Cardiac fibroblast (primary cell): ENCODE measurements around the gene MSH3.
A peak's percentile ranks its signal among the peaks of the same experiment; 100 is the strongest.

Experiments used
- DNase-seq, 2 donors: peaks; one replicate each; pipeline versions ENCODE4 v3.0.0 to v3.0.0-alpha.2; 2010; ENCODE audit warnings: low read depth in 2 of 2
- H3K4me3 ChIP-seq, 2 donors: replicated peaks in 1 of 2; 1 replicate in 1 of 2; 2 replicates in 1 of 2; pipeline ENCODE4 v1.5.1; 2011; ENCODE audit warnings: low read depth in 2 of 2, low read length in 2 of 2, mild to moderate bottlenecking in 2 of 2, moderate library complexity in 1 of 2
- TF ChIP-seq, protein P1 (sequence below): IDR thresholded peaks from one replicate; pipeline ENCODE4 v1.5.1; 2011; ENCODE audit warnings: low read depth, mild to moderate bottlenecking, low read length, inconsistent platforms

The MSH3 gene

DNA sequence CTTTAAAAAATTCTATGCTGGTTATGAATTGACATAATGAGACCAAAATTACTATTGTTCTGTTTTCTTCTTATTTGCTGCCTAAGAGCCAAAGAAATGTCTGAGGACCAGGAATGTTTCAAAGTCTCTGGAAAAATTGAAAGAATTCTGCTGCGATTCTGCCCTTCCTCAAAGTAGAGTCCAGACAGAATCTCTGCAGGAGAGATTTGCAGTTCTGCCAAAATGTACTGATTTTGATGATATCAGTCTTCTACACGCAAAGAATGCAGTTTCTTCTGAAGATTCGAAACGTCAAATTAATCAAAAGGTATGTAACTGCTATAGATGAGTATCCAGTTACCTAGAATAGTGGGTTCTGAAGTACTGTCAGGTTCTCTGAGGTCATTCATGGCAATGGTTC, 10.6 kb downstream of the MSH3 start:
- no peak overlapping the region for H3K4me3 ChIP-seq
- no peak for DNase-seq
- TF ChIP-seq, protein P1, sequence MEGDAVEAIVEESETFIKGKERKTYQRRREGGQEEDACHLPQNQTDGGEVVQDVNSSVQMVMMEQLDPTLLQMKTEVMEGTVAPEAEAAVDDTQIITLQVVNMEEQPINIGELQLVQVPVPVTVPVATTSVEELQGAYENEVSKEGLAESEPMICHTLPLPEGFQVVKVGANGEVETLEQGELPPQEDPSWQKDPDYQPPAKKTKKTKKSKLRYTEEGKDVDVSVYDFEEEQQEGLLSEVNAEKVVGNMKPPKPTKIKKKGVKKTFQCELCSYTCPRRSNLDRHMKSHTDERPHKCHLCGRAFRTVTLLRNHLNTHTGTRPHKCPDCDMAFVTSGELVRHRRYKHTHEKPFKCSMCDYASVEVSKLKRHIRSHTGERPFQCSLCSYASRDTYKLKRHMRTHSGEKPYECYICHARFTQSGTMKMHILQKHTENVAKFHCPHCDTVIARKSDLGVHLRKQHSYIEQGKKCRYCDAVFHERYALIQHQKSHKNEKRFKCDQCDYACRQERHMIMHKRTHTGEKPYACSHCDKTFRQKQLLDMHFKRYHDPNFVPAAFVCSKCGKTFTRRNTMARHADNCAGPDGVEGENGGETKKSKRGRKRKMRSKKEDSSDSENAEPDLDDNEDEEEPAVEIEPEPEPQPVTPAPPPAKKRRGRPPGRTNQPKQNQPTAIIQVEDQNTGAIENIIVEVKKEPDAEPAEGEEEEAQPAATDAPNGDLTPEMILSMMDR: no peak

DNA sequence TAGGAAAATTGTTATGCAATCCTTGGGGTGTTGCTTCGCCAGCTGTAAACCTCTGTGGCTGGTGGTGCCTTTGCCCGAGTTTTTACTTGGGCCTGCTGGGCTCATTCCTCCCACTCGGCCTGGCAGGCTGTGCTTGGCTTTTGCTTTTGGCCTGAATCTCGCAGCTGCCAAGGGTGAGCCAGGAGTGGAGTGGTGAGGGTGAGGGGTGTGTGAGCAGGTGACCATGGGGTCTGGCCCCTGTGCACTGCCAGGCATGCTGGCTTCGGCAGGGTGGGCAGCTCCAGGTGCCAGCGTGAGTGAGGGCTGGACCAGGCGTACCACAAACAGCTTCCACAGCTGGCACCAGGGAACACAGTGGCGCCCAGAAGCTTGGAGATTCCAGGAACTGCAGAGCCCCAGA, 12.9 kb downstream of the MSH3 start:
- TF ChIP-seq, protein P1: no peak
- no peak overlapping the region for H3K4me3 ChIP-seq
- no peak for DNase-seq

DNA sequence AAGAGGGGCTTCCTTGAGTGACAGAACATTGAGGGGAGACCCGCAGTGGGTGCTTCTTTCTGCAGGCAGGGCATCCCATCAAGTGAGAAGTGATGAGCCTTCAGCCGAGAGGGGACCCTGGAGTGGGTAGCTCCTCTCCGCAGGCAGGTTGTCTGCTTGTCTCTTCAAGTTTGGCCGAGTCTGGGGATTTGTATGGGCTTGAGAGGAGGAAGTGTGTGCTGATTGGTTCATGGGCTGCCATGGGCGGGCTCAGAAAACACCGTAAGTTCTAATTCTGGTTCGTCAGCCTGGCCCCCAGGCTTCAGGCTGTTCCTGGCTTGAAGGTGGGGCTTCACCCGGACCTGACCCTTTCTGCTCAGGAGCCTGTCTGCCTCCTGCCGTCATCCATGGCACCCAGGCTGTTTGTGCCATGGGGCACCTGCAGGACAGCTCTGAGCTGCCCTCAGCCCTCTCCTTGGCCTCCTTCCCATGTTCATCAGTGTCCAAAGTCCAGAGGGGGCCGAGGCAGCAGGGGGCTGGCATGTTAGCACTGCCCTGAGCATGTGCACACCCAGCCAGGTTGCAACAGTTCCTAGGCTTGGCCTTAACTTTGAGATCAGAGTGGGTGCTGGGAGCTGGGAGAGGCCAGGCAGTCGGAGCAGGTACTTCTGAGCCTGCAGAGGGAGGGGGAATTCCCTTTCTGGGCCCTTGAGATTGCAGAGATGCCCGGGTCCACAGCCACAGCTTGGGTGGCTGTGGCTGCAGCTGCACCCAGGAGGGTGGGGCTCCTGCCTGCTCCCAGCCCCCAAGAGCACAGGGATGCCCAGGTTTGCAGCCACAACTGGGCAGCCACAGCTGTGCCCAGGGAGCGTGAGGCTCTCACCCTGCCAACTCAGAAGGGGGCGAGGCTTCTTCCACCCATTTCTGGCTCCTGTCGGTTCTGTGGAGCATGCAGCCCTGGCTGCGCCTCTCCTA, 13.8 kb downstream of the MSH3 start:
- DNase-seq: no peak
- no peak overlapping the region for H3K4me3 ChIP-seq
- TF ChIP-seq, protein P1: no peak

DNA sequence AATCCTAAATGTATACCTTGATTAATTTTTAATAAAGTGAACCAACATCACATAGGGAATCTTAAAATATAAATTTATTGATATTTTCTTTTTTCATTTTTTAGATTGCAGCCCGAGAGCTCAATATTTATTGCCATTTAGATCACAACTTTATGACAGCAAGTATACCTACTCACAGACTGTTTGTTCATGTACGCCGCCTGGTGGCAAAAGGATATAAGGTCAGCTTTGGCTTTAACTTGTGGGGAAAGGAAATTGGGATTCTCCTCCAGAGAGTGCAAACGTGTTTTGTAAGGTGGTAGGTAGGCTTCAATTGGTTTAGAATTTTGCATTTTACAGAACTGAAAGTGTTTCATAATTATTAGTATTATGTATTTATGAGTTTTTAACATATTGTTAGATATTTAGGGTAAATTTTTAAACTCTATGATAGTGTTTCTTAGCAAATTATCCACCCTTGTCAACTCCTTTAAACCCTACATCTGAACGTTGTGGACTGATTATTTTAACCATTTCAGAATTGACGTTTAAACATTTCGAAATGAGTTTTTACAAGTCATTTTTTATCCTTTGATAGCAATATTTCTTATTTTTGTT, 17.8 kb downstream of the MSH3 start:
- peak; percentile 83 to 86 for DNase-seq
- TF ChIP-seq, protein P1: peak; percentile 86

DNA sequence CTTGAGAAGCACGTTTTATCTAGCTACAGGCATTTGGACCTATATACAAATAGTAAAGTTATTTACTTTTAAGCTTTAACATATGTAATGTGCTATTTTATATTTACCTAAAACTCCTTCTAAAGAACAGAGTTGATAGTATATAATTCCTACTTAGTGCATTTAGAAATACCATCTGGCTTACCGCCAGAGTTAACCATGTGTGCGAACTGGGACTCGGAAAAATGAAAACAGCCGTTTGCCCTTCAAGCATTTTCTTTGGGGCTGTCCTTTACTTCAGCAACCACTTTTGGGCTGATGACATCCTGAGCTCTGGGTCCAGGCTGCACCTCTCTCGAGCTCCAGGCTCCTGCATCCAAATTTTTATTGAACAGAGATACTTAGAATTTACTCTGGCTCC, 22.3 kb downstream of the MSH3 start:
- no peak for DNase-seq

More for the DNA sequence above, 17.8 kb downstream of the MSH3 start:
- no peak overlapping the region for H3K4me3 ChIP-seq

DNA sequence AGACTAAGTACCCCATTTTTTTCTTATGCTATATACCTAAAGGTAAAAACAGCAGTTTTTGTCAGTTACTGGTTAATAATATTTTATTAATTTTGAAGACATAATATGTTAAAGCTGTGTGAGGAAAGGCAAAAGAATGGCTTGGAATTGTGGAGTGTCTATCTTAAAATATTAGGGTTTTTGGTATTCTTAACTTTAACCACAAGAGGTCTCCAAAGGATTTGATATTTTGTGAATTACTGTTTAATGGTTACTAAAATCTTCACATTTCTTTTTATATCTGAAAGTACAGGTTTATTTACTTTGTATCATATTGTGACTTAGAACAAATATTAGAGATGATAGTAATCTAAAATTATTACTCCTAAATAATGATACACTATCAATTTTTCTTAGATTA, 32.3 kb downstream of the MSH3 start:
- H3K4me3 ChIP-seq: no peak overlapping the region
- TF ChIP-seq, protein P1: peak; percentile 26
- DNase-seq: peak; percentile 35 to 39

More for the DNA sequence above, 22.3 kb downstream of the MSH3 start:
- H3K4me3 ChIP-seq: no peak overlapping the region
- TF ChIP-seq, protein P1: no peak
